HG02763 (cell line): ENCODE data around the gene CUL3.
A peak's percentile ranks its signal among the peaks of the same experiment; 100 is the strongest.
"Not testable (repeated sequence)": the region's sequence is repeated elsewhere in the genome, so short reads cannot be mapped to it uniquely, and the experiment has no call there.

Experiments used
- ATAC-seq: cut with Tn5 transposase; IDR thresholded peaks from one replicate; pipeline ENCODE4 v1.9.1; 2021; ENCODE audit warnings: mild to moderate bottlenecking, moderate library complexity; ENCODE audit not compliant: unreplicated experiment

CUL3 gene

DNA sequence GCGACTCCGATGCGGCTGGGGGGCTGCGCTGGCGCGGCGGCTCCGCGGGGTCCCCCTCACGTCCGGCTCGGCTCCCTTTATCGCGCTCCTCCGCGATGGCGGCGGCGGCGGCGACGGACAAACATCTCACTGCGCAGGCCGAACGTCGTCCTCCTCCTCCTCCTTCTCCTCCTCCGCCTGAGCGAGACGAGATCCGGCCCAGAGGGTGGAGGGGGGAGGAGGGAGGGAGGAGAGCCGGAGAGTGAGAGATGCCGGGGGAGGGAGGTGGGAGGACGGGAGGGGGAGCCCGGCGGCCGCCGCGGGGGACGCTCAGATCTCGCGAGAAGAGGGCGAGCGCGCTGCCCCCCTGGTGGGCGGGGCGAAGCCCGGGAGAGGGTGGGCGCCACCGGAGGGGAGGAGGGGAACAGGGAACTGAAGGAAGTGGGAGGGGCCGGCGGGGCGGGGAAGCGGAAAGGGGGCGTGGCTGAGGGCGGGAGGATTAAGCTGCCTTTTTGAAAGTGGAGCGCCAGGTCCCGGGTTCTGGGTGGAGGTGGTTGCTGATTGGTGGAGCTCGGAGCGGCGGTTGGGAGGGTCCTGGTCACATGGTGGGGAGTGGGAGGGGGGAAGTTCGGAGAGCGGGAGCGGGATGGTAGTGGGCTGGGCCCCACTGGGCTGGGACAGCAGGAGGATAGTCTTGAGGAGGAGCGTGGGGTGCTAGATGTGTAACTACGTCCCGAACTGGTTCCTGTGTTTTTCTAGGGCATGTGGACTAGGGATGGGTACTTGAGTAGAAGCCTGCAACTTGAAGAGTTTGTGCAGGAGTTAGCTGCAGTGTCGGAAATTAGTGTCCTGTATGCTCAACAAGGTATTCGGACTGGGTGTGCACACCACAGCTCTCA lies at the start of gene CUL3:
Gene CUL3 (minus strand): TSS at position 153 of the 878 bp plus-strand sequence. CDS start 354 bp downstream, outside the sequence.
- peak; percentile 83 for ATAC-seq

DNA sequence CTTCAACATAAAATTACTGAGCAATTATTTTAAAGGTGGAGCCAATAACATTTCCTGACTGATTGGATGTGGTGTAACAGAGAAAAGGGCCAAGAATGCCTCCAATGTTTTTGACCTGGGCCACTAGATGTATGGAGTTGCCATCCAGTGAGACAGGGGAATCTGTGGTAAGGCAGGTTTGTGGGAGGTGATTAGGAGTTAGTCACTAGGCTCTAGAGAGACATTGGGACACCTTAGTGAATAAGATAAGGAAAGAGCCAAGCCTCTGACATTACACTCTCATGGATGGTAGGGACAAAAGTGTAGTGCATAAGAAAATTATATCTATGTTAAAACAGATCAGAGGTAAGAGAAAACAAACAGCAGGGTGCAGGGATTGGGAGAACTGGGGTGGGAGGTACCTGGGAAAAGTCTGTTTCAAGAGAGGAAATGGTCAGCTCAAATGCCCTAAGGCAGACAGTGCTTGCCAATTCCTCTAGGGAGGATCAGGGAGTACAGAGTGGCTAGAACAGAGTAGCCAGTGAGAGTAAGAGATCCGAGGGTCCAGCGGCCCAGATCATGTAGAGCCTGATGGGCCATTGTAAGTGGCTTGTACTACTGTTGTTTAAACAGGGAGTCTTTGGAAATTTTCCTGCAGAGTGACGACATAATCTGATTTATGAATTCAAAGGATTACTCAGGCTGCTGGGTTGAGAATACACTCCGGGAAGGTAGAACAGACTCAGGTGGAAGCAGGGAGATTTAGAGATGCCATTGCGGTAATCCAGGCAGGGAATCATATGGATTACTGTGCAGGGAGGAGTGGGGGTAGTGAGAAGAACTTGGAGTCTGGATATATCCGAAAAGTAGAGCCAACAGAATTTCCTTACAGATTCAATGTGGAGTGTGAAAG lies 45.7 kb upstream of the CUL3 start:
- ATAC-seq = no peak

DNA sequence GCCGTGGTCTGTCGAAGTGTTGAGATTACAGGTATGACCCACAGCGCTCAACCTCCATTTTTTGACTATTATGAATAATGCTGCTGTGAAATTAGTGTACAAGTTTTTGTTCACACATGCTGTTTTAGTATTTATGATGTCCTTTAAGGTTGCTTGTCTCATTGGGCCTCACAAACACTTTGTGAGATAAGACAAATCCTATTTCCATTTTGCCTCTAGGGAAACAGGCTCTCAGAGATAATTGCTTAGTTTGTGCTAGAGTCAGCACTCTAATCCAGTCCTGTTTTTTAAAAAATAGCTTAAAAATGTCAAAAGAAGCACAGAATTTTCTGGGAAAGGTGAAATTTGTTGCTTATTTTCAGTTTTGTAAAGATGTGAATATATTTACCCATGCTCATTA lies 43.3 kb upstream of the CUL3 start:
- no peak for ATAC-seq

DNA sequence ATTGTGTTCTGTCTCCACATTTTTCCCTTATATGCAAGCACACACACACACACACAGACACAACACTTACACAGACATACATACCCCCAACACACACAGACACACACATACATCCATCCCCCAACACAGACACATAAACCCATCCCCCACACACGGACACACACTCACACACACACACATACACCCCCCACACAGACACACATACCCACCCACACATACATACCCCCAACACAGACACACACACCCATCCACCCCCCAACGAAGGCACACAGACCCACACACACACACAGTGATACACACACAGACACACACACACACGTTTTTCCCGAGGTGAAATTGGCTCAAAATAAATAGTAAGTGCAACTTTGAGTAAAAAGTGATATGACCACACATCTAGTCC lies 41.6 kb upstream of the CUL3 start:
- no peak for ATAC-seq

GRCh38 chr2:224613543-224614286 lies 28.6 kb upstream of the CUL3 start:
- no peak for ATAC-seq

DNA sequence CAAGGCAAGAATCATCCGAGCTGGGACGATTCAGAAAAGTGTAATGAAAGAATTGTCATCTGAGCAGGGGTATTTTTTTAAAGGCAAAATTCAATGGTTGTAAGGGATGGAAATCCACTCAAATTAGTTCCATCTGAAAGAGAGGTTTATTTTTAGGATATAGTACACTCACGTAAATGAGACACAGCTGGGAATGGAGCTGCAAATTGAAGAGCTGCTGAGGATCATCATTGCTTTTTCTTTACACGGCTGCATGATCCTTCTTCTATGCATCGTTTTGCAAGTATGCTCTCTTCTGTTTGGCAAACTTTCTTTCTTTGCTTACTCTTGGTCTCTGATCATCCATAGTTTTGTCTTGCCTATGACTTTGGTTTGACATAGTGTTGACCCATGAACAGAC lies 27.4 kb upstream of the CUL3 start:
- no peak for ATAC-seq

DNA sequence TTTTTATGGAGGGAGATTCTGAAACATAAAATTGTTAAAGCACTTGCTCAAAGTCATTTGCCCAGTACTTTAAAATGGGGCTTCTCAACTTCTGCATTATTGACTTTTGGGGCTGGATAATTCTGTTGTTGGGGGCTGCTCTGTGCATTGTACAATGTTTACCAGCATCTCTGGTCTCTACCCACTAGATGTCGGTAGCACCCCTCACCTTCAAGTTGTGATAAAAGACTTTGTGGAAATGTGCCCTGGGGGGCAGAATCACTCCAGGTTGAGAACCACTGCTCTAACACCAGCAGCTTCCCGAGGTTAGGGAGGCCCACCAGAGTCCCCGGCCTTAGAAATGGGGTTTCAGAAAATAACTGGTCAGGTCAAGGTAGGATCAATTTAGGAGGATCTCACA lies 26.8 kb upstream of the CUL3 start:
- no peak for ATAC-seq

DNA sequence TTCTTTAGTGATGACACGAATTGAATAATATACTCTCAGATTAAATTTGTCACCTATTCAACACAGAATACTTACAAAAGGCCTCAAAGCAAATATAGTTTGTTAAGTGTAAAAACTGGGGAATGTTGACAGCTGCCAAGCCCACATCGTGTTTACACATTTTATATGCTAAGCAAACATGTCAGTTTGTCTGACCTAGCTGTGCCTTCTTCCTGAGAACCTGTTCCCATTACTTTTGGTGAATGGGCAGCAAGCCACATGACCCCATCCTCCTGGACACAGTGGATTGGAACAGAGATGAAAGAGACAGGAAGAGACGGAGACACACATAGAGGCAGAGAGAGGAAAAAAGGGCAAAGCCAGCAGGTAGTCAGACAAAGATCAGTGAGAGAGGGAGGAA lies 22.9 kb upstream of the CUL3 start:
- no peak for ATAC-seq

- not testable (repeated sequence) for ATAC-seq
Measured at GRCh38 chr2:224603746-224604500, 18.8 kb upstream of the CUL3 start.

GRCh38 chr2:224602778-224603375 lies 17.7 kb upstream of the CUL3 start:
- not testable (repeated sequence) for ATAC-seq

DNA sequence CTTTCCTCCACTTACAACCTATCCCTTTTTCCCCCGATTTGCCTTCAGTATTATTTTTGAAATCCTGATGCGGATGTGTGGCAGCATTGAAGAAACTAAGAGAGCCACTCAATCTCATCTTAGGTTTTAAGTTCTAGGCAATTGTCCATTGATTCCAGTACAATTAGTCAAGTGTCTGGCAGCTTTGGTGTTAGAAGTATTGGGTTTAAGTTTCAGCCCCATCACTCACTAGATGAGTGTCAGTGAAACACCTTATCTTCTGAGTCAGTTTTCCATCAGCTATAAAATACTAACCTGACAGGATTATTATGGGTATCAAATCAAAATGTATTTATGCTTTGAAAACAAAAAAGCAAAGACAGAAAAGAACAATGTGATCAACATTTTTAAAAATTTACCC lies 16.8 kb upstream of the CUL3 start:
- ATAC-seq = no peak

DNA sequence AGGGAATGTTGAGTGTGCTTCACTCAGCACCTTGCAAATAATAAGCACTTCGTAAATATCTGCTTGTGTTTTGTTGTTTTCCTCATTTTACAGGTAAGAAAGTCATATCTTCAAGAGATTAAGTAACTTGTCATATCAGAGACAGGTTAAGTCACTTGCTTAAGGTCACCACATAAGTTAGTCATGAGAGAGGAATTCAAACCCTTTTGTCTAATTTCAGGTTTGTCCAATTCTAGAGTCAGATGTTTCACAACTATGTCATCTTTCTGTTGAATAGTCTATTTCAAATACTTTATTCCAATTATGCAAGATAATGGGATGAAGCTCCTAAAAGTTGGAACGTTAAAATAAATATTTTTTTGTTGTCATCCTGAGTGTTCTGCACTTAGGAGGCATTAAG lies 13.5 kb upstream of the CUL3 start:
- no peak for ATAC-seq

GRCh38 chr2:224596289-224596688 lies 11.1 kb upstream of the CUL3 start:
- ATAC-seq = no peak

- no peak for ATAC-seq
Measured at GRCh38 chr2:224595518-224595917, 10.4 kb upstream of the CUL3 start.

DNA sequence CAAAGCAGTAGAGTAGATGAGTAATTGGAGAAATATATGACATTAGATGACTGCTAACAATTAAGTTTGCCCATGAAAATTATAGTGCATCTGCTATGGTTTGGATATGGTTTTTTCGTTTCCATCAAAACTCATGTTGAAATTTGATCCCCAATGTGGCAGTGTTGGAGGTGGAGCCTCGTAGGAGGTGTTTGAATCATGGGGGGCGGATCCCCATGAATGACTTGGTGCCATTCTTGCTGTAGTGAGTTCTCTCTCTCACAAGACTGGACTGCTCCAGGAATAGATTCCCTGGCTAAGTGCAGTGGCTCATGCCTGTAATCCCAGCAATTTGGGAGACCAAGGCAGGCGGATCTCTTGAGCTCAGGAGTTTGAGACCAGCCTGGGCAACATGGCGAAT lies 9.7 kb upstream of the CUL3 start:
- ATAC-seq = no peak

- ATAC-seq = no peak
Measured at GRCh38 chr2:224591220-224591619, 6.1 kb upstream of the CUL3 start.

- ATAC-seq = no peak
Measured at GRCh38 chr2:224586127-224586695, 1.0 kb upstream of the CUL3 start.

GRCh38 chr2:224584785-224585210 lies 365 bp downstream of the CUL3 start:
- ATAC-seq = peak; percentile 31

DNA sequence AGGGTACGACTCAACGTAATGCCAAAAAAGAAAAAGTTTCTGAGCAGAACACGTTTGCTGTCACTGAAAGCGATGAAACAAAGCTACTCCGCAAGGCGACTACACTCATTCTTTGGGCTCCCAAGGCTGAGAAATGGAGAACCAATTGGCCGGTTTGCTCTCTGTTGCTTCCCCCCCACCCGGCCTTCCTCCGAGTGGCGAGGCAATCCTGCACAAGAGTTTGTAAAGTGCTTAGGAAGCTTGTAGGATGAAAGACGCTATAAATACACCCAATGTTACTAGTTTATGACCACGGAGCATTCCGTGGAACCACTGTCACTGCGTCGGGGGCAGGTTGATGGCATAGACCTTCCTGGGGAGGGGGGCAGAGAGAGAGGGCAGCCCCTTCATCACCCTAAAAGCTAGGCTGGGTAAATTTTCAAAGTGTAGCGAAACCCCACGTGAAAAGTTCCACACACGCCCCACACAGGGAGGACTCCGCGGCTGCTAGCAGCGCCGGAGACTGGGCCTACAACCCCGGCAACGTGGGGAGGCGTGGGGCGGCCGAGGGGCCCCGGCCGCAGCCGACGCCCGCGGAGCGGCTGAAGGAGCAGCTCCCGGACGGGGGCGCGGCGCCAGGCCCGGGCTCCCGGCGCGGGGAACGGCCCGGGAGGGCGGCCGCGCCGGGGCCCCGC lies 915 bp downstream of the CUL3 start:
- ATAC-seq = peak; percentile 3
